IPS DF 6.9 (cell line): Measurements from ENCODE around the gene RGS19.

Experiments
- DNase-seq: peaks from one replicate; pipeline ENCODE4 v3.0.0-alpha.2; 2013; ENCODE audit warnings: low read depth, low spot score
- H3K27ac ChIP-seq: one replicate; pipeline ENCODE4 v1.5.1; 2013; ENCODE audit warnings: low read length, control low read depth
- H3K27me3 ChIP-seq: 2 replicates; pipeline ENCODE4 v1.6.1; 2013; ENCODE audit warnings: mild to moderate bottlenecking, low read length; ENCODE audit not compliant: control insufficient read depth, insufficient read depth
- H3K36me3 ChIP-seq: 2 replicates; pipeline ENCODE4 v1.6.1; 2013; ENCODE audit warnings: low read length; ENCODE audit not compliant: control insufficient read depth, insufficient read depth
- H3K4me1 ChIP-seq: 2 replicates; pipeline ENCODE4 v1.6.1; 2013; ENCODE audit warnings: low read length; ENCODE audit not compliant: control insufficient read depth, insufficient read depth
- H3K4me3 ChIP-seq: 2 replicates; pipeline ENCODE4 v1.5.1; 2013; ENCODE audit warnings: mild to moderate bottlenecking, low read length
- H3K9me3 ChIP-seq: 2 replicates; pipeline ENCODE4 v1.6.1; 2013; ENCODE audit warnings: low read length, inconsistent platforms; ENCODE audit not compliant: control insufficient read depth, insufficient read depth
- WGBS: extraction: QIAGEN DNeasy Blood & Tissue Kit; methylation state at CpG from one replicate; pipeline ENCODE4 v1.1.7; 2013; ENCODE audit warnings: mixed read lengths, missing lambda C conversion rate; ENCODE audit not compliant: insufficient read length, insufficient coverage; 5-methylcytosine and 5-hydroxymethylcytosine counted together

RGS19 gene

DNA sequence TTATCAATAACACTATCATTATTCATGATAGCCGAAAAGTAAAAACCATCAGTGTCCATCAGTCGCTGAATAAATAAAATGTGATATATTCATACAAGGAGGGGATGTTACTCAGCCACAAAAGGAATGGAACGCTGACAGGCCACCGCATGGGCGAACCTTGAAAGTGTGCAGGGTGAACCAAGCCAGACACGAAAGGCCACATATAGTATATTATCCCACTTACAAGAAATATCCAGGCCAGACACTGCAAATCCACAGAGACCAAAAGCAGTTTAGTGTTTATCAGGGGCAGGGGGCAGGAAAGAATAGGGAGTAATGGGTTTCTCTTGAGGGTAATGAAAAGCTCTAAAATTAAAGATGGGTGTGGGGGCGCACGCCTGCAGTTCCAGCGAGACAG, 35.5 kb downstream of the RGS19 start:
- H3K27ac ChIP-seq, result no peak overlapping the region
- WGBS, result 100% methylated on average over 2 of the region's 9 CpGs
- peaks cover 27% of the 10 kb centered on the region for H3K27me3 ChIP-seq

DNA sequence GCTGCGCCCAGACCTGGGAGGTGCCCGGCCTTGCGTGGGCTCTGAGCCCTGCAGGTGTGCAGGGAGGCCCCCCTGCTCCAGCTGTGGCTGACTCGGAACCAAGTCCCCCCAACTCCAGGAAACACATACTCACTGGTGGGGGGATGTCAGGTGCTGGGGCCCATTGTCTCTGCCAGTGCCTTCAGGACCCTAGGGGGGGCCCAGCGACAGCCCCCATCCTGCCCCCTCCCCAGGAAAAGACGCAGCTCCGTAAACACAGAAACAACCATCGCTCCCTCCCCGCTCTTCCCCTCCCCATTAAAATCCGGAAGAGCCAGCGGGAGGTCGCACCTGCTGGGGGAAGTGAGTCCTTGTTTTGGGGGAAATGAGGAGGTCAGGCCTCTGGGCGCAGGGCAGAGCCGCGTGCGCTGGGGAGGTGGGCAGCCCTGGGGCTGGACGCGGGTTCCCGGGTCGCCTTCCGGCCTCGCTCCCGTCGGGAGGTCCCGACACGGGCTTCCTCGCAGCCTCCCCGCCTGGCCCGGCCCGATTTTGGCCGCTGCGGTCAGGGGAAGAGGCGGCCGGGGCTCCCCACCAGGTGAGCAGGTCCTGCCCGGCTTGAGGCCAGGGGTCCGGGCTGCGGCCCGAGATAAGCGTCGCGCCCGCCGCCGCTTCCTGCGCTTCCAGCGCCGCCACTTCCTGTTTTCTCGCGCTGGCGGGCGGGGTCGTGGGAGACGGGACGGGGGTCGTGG, 37.1 kb downstream of the RGS19 start:
- Histone ChIP-seq H3K4me3 (peak overlapping the region; percentile 48; the same call in 1 of the 2 replicates), H3K27ac (no peak overlapping the region), H3K27me3 (peaks cover 14% of the 10 kb centered on the region), H3K36me3 (no peaks in the 10 kb centered on the region), H3K4me1 (peaks cover 11% of the 10 kb centered on the region), H3K9me3 (no peaks in the 10 kb centered on the region)
- no peak for DNase-seq
- no CpG with 5 or more reads among the region's 55 CpGs for WGBS

More for the DNA sequence above, 35.5 kb downstream of the RGS19 start:
- H3K9me3 ChIP-seq, result no peaks in the 10 kb centered on the region
- H3K4me1 ChIP-seq, result peaks cover 9% of the 10 kb centered on the region
- DNase-seq, result no peak
- no peak overlapping the region for H3K4me3 ChIP-seq
- H3K36me3 ChIP-seq, result no peaks in the 10 kb centered on the region

DNA sequence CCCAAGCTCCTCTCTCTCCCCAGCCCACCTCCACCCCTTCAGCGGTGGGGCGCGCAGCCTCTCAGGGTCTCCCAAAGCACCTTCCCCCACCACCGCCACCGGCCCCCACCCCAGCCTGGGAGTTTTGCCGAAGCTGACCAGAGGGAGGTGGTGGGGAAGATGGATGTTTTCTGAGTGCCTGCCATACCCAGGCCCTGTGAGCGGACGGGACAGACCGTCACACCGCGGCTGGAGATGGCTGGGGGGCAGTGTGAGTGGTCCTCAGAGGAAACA, 37.6 kb downstream of the RGS19 start:
- H3K4me3 ChIP-seq, result no peak overlapping the region
- H3K27me3 ChIP-seq, result peaks cover 9% of the 10 kb centered on the region; the same call in 1 of the 2 replicates
- no CpG with 5 or more reads among the region's 11 CpGs for WGBS
- no peak for DNase-seq
- H3K27ac ChIP-seq, result no peak overlapping the region
- no peaks in the 10 kb centered on the region for H3K9me3 ChIP-seq
- peaks cover 13% of the 10 kb centered on the region for H3K4me1 ChIP-seq
- no peaks in the 10 kb centered on the region for H3K36me3 ChIP-seq

DNA sequence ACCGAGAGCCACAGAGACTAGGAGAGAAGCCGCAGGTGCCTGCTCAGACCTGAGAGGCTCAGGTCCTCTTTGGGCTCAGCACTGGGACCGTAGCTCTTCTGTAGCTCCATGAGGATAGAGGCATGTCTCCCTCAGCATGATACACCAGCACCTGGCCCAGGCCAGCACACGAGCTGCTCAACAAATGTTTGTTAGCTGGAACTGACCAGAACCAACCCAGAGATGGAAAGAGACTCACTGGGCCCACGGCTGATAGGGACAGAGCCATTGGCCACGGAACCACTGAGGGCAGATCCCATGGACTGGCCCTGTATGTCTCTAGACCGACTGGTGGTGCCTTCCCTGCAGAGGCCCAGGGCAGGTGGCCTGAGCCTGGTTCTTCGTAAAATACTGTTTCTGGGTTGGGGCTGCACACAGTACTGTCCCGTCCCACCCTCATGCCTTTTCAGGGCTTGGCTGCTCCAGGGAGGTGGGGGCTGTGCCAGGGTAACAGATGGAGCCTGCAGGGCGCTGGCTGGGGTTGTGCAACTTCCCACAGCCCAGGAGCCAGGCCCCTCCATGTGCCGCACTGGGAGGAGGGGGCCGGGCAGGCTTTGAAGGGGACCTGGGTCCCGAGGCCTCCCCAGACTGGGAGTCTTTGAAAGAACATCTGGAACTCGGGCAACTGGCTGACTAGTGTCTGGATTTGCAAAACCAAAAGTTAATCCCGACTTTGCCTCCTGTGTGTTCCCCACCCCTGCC, 38.1 kb downstream of the RGS19 start:
- no peak for DNase-seq
- Histone ChIP-seq H3K27ac (no peak overlapping the region), H3K36me3 (no peaks in the 10 kb centered on the region), H3K9me3 (no peaks in the 10 kb centered on the region), H3K4me3 (no peak overlapping the region), H3K27me3 (peaks cover 8% of the 10 kb centered on the region; the same call in 1 of the 2 replicates), H3K4me1 (peaks cover 18% of the 10 kb centered on the region)
- WGBS, result no CpG with 5 or more reads among the region's 15 CpGs

DNA sequence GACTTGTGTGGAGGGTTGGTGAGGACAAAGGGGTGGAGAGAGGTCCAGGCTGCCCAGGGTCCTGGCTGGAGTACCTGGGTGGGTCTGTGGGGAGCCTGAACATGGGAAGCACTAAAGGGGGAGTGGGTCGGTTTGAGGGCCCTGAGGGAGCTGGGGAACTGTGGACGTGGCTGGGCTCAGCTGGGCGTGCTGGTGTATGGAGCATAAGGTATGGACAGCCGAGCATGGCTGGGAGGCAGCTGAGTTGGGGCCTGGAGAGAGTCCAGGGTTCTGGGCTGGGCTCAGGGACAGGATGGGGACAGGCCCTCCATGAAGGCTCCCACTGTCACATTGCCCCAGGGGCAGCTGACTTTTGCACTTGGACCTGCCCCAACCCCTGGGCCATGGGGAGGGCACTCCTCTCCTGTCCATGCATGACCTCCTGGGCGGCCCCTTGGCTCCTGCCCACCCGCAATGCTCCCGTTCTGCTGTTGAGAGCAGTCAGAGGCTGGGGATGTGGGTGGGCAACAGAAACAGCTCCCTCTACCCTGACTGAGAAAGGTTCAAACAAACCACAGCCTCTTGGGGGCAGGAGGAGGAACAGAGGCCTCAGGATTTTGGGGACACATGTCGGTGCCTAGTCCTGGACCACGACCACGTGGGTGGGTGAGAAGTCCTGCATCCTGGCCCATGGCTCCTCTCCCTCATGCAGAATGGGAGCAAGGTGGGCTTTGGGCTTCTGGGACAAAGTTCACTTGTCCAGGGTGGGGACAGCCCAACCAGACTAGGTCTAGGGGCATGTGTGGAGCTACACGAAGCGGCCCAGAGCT, 38.9 kb downstream of the RGS19 start:
- WGBS, result no CpG with 5 or more reads among the region's 12 CpGs
- Histone ChIP-seq H3K9me3 (no peaks in the 10 kb centered on the region), H3K4me1 (peaks cover 22% of the 10 kb centered on the region), H3K4me3 (no peak overlapping the region), H3K27ac (no peak overlapping the region), H3K36me3 (no peaks in the 10 kb centered on the region), H3K27me3 (peaks cover 8% of the 10 kb centered on the region; the same call in 1 of the 2 replicates)
- no peak for DNase-seq

DNA sequence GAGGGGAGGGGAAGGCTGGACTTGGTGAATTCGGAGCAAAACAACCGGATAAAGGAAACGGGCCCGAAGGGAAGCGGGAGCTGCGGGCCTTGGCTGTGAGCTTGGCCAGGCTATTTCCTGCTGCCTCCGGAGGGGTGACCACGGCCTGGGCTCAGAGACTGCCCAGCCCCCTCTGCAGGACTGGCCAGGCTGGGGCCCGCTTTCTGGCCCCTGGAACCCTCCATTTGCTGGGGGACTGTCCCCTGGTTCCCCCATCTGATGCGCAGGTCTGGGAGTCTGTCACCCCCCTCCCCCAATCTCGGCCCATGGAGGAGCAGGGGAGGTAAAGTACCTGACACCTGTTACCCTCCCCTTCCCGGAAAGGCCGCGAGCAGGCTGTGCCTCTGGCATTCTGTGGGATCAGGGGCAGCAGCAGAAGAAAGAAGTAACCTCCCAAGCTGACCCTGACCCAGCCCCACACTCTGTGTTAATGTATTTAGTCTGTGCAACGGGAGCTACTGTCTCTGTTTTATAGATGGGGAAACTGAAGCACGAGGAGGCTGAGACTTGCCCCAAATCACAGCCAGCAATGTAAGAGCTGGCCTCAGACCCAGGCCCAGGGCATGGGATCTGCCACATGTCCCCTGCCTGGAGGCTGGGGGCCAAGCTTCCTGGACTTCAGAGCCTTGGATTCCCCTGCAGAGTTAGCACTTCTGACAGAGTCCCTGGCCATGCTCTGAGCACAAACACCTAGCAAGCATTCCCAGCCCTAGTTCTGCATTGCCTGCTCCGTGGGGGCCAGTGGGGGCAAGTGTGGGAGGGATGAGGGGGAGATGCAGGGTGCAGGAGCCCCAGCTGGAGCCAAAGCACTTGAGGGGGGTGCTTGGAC, 39.8 kb downstream of the RGS19 start:
- peak overlapping the region; percentile 68; the same call in 1 of the 2 replicates for H3K4me3 ChIP-seq
- peaks cover 8% of the 10 kb centered on the region; the same call in 1 of the 2 replicates for H3K27me3 ChIP-seq
- no peaks in the 10 kb centered on the region for H3K9me3 ChIP-seq
- H3K27ac ChIP-seq, result no peak overlapping the region
- peaks cover 16% of the 10 kb centered on the region for H3K4me1 ChIP-seq
- WGBS, result no CpG with 5 or more reads among the region's 17 CpGs
- no peaks in the 10 kb centered on the region for H3K36me3 ChIP-seq
- DNase-seq, result no peak

DNA sequence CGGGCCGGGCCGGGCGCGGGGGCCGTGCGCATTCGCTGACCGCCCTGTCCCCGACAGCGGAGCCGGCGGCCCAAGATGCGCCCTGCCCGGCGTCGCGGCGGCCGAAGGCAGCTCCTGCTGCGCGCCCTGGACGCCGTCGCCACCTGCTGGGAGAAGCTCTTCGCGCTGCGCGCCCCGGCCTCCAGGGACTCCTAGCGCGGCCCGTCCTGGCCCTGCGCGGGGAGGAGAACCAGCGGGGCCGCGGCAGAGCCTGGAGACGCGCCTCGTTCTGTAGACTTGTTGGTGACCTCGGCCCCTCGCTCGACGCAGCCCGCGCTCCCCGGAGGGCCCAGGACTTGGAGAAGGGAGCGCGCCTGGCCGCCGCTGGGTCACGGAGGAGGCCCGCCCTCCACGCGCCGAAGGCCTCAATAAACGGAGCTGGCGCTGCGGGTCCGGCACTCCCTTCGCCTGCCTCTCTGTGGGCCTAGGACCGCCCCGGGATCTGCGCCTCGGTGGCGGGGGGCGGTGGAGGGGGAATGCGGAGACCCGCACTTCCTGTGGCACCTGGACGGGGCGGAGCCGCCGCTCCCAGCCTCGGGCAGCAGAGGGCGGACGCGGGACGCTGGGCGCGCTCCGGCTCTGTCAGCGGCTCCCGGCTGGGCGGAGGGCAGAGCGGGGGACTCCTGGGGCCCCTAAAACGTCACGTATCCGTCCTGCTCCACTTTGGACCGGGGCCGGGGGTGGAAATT, 40.6 kb downstream of the RGS19 start:
- Histone ChIP-seq H3K27me3 (peaks cover 8% of the 10 kb centered on the region; the same call in 1 of the 2 replicates), H3K4me1 (peaks cover 16% of the 10 kb centered on the region), H3K36me3 (0 out of 2 replicates have a peak, but pooled peaks cover 2% of the 10 kb centered on the region), H3K27ac (no peak overlapping the region), H3K9me3 (no peaks in the 10 kb centered on the region), H3K4me3 (peak overlapping the region; percentile 68)
- DNase-seq, result no peak
- no CpG with 5 or more reads among the region's 91 CpGs for WGBS

DNA sequence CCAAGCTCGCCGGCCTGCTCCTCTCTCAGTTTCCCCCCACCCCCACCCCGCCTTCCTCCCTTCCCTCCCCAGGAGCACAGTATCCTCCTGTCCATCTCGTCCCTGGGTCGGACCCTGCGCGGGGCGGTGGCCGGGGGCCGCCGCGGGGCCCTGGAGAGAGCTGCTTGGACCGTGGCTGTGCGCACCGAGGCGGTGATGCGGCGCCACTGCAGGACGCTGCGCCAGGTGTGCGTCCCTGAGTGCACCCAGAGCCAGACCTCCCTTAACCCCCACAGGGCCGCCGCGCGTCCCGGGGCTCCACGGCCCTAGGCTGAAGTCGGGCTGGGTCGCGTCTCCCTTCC, 41.1 kb downstream of the RGS19 start:
- no peak for DNase-seq
- Histone ChIP-seq H3K27me3 (peaks cover 8% of the 10 kb centered on the region; the same call in 1 of the 2 replicates), H3K36me3 (0 out of 2 replicates have a peak, but pooled peaks cover 2% of the 10 kb centered on the region), H3K4me3 (peak overlapping the region; percentile 68; the same call in 1 of the 2 replicates), H3K27ac (no peak overlapping the region), H3K9me3 (no peaks in the 10 kb centered on the region), H3K4me1 (peaks cover 16% of the 10 kb centered on the region)
- WGBS, result no CpG with 5 or more reads among the region's 30 CpGs

DNA sequence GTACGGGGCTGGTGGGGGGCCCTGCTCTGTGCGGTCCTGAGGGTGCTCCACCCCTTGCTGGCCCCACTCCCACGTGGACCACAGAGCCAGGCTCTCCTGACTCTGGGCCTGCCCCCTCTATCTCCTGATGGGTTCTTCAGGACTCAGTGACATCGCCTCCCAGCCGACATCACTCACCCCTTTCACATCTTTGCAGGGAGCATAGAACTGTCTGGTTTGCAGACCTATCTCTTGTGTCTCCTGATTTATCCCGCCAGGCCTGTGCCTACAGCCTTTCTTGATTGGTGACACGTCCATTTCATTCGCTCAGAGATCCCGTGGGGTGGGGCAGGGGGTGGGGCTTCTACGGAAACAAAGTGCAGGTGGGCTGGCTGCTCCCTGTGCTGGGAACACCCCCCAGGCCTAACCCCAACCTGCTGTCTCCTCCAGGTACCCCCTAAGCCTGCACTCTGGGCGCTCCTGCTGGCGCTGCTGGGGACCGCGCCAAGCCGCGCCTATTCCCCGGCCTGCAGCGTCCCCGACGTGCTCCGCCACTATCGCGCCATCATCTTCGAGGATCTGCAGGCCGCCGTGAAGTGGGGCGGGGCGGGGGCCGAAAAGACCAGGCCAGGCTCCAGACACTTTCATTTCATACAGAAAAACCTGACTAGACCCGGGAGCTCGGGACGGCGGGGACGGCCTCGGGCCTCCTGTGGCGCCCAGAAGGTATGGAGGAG, 41.7 kb downstream of the RGS19 start:
- Histone ChIP-seq H3K4me1 (peaks cover 16% of the 10 kb centered on the region), H3K27me3 (peaks cover 8% of the 10 kb centered on the region; the same call in 1 of the 2 replicates), H3K36me3 (peaks cover 2% of the 10 kb centered on the region; the same call in 1 of the 2 replicates), H3K9me3 (no peaks in the 10 kb centered on the region), H3K4me3 (peak overlapping the region; percentile 68; the same call in 1 of the 2 replicates), H3K27ac (no peak overlapping the region)
- no CpG with 5 or more reads among the region's 36 CpGs for WGBS
- DNase-seq, result no peak
